ENCODE results near the gene MTA1.

Gene MTA1

GRCh38 chr14:105425823-105426247 lies 6.2 kb downstream of the MTA1 start:
- DNase-seq, result no peak

DNA sequence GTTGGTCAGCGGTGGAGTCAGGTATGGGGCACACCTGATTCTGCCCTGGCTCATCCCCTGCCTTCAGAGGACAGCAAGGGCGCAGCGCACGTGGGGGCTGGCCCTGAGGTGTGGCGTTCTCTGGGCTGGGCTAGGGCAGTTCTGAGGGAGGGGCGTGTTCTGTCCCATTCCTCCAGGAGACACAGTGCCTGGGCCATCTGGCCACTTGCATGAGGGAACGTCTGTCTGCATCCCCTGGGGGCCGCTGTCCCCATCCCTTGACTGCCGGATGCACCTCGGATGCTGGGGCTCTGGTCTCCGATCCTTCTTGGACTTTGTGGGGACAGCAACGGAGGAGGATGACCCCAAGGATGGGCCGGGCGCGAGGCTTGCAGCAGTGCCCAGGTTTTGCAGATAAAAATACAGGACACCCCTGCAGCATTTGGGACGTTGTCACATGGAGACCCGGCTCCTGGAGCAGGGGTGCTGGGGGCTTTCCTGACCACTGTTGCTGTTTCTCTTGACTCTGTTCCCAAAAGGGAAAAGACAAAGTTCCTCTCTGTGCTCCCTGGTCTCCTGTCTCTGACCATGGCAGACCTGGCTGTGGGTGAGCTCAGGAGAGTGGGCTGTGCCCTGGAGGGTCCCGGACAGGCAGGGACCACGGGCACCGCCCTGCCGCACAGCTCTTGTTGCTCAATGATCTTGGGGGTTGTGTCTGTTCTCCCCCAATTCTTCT lies 6.9 kb downstream of the MTA1 start:
- DNase-seq, result no peak

- no peak for DNase-seq
Measured at GRCh38 chr14:105427412-105427811, 7.8 kb downstream of the MTA1 start.

- DNase-seq, result no peak
Measured at GRCh38 chr14:105427936-105428485, 8.4 kb downstream of the MTA1 start.

DNA sequence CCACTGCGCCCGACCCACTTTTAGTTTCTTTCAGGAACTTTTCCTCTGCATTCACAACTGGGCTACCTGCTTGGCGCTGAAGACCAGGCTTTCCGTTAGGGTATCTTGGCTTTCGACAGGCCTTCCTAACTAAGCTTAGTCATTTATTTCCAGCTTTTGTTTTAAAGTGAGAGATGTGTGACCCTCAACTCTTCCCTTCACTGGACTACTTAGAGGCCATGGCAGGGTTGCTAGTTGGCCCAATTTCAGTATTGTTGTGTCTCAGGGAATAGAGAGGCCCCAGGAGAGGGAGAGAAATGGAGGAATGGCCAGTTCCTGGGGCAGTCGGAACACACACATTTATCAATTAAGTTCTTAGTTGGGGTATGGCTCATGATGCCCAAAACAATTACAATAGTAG lies 10.4 kb downstream of the MTA1 start:
- no peak for DNase-seq

DNA sequence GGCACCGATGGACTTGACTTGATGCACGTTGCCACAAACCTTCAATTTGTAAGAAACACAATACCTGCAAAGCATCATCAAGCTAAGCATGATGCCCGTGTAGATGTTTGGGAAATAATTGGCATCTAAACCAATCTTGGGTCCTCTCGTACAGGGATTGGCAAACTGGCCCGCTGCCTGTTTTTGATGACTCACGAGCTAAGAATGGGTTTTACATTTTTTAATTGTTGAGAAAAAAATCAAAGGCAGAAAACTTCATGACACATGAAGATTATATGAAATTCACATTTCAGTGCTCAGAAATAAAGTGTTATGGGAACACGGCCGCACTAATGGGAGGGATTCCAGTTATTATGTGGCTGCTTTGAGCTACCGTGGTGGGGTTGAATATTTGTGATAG lies 10.9 kb downstream of the MTA1 start:
- no peak for DNase-seq

GRCh38 chr14:105431256-105431655 lies 11.6 kb downstream of the MTA1 start:
- no peak for DNase-seq

DNA sequence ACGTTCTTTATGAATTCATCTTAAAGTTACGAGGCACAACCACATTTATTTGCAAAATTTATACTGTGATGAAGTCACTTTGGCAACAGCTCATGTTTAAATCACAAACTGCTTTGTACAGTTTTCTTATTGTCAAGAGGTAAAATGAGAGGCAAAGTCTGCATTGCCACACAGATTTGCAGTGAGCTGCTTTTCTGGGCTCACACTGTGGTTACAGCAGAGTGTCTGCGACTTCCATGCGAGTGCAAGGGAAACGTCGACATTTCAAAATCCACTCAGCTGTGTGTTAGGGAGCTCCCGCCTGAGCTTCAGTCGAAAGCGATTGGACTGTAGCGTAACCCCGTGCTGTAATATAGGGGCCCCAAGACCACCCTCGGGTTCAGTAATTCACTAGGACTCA lies 13.0 kb downstream of the MTA1 start:
- no peak for DNase-seq

GRCh38 chr14:105433161-105433605 lies 13.6 kb downstream of the MTA1 start:
- no peak for DNase-seq

GRCh38 chr14:105436402-105436801 lies 16.8 kb downstream of the MTA1 start:
- DNase-seq, result no peak

DNA sequence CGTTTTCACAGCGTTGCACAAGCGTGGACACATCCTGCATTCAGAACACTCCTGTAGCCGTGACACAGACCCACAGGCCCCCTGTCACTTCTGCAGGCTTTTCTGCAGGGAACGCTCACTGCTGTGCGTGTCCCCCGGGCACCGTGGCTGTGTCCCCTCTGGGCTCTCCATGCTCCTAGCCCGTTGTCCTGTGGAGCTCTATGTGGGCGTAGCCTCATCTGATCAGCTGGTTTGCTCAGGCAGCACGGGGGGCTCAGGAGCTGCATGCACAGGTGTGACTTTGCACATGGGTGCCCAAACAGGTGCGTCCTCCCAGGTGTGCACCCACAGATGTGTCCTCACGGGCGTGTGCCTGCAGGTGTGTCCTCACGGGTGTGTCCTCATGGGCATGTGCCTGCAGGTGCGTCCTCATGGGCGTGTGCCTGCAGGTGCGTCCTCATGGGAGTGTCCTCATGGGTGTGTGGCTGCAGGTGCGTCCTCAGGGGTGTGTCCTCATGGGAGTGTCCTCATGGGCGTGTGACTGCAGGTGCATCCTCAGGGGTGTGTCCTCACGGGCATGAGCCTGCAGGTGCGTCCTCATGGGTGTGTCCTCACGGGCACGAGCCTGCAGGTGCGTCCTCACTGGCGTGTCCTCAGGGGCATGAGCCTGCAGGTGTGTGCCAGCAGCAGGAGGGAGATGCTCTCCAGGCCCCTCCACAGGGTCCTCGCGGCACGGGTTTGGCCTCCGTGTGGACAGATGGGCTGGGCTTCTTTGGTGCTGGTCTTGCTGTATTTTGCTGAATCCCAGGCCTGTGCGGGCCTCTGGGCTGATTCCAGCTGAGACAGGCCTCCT lies 17.5 kb downstream of the MTA1 start:
- no peak for DNase-seq

- no peak for DNase-seq
Measured at GRCh38 chr14:105437723-105438500, 18.3 kb downstream of the MTA1 start.

- no peak for DNase-seq
Measured at GRCh38 chr14:105439179-105439578, 19.6 kb downstream of the MTA1 start.

GRCh38 chr14:105439710-105440553 lies 20.3 kb downstream of the MTA1 start:
- DNase-seq, result no peak

- no peak for DNase-seq
Measured at GRCh38 chr14:105440554-105440900, 20.9 kb downstream of the MTA1 start.

- no peak for DNase-seq
Measured at GRCh38 chr14:105440992-105441391, 21.4 kb downstream of the MTA1 start.

- DNase-seq, result no peak
Measured at GRCh38 chr14:105442125-105442524, 22.5 kb downstream of the MTA1 start.

- DNase-seq, result no peak
Measured at GRCh38 chr14:105442834-105443233, 23.2 kb downstream of the MTA1 start.

- no peak for DNase-seq
Measured at GRCh38 chr14:105444859-105445258, 25.2 kb downstream of the MTA1 start.

GRCh38 chr14:105445290-105445689 lies 25.7 kb downstream of the MTA1 start:
- no peak for DNase-seq

GRCh38 chr14:105445901-105446845 lies 26.5 kb downstream of the MTA1 start:
- DNase-seq, result no peak
